Dermis lymphatic vessel endothelial cell (primary cell): ENCODE data around the gene ERAL1. TPM values are rescaled to one million over a fixed set of nuclear protein-coding genes. Genes with fewer than 3 reads are reported as not detected.

Experiments
- total RNA-seq: library from RNA; depleted of rRNA; stranded (reverse); fragments of >200 nt; gene quantifications from 2 replicates; pipeline ENCODE4 v1.2.1, GENCODE V29; 2014

ERAL1 gene
- 26.0 and 26.2 TPM in 2 replicates for total RNA-seq

DNA sequence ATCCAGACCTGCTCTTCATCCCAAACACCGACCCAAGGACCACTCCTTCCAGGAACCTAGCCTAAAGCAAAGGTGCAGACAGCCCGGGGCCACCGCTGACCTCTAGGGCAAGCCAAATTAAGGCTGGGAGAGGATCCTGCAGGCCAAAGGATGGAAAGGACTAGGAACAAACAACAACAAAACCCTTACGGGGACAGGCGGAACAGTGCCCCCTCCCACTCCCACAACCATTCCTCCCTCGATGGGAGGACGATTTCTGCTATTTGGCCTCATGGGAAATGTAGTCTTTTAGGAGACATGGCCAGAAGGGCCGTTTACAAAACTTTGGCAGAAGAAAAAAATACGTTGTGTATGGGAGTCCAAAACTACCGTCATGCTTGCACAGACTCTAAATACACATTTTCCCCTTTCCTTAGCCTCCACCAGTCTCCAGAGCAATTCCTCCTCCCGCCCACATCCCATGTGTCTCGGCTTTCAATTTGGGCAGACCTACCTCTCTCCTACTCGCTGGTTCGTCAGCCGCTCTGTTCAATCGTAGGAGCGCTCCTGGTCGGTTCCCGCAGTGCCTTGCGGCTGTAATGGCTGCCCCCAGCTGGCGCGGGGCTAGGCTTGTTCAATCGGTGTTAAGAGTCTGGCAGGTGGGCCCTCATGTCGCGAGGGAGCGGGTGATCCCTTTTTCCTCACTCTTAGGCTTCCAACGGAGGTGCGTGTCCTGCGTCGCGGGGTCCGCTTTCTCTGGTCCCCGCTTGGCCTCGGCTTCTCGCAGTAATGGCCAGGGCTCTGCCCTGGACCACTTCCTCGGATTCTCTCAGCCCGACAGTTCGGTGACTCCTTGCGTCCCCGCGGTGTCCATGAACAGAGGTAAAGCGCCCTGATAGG is at the start of gene ERAL1:
TSS of gene ERAL1 (plus strand) at position 560 of the 879 bp plus-strand sequence. CDS start at position 579, 19 bp downstream.

DNA sequence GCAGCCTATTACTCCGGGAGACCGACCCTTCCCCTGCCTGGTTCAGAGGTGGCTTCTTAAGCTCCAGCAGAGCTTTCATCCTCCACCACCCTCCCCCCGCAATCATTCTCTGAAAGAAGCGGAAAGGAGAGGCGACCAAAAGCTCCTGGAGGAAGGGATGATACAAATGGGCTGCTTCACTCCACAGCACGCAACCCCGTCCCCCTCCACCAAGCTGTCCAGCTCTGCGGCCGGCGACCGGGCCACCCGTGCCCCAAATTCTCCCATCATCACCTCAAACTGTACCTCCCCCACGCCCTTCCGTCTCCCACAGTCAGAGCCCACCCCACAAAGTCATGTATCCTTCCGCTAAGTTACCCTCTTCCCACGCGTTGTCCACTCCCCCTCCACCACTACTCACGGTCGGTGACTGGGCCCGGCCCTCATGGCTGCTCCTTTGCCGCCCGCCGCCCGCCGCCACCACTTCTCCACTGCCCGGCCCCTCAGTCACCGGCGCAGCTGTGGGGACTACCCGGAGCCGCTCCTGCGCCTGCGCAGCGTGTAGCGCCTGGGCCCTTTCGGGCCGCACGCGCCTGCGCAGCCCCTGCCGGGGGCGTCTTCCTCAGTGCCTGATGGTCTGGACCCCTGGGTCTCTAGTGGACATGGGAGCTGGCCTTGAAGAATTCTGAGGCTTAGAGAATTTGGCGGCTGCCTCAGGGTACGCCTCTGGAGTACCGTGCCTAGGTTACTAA is 12.4 kb upstream of the ERAL1 start, which contains the start of gene FAM222B:
TSS of gene FAM222B (minus strand) at position 509 of the 731 bp plus-strand sequence. CDS start 76,123 bp downstream, outside the sequence.

DNA sequence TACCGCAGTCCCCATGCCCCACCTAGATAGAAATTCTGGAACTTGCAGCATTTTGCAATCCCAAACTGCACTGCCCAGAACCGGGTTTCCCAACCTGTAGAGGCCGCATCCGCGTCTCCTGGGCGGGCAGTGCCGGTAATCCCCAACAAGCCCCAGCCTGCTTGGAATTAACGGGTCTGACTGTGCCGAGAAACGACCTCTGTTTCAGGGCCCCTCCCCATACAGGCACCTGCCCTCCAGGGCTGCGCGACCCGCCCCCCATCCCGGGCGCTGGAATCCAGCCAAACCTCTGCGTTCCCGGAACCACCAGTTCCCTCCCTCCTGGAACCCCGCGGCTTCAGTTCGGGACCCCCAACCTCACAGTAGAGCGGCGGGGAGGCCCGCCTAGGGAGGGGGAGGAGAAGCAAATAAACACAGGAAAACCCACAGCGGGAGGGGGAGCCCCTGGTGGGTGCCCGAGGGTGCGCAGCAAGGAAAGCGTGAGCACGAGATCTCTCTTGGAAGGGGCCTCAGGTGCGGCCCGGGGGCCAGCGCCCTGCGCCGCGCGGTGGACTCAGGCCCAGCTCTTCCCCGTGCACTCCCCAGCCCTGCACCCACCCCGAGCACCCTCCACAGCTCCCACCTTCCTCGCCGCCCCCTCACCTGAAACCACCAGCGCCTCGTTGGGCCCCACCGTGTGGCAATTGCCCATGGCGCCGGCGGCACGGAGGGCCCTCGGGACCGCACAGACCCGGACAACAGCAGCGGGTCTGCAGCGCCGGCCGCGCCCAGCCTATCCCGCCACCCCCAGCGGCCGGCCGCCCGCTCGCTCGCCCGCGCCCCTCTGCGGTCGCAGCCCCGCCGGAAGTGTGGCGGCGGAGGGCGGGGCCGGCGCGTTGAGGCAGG is 42.3 kb downstream of the ERAL1 start, which contains the start of gene FLOT2:
TSS of gene FLOT2 (minus strand) at position 850 of the 885 bp plus-strand sequence. CDS start at position 691, 159 bp downstream.

DNA sequence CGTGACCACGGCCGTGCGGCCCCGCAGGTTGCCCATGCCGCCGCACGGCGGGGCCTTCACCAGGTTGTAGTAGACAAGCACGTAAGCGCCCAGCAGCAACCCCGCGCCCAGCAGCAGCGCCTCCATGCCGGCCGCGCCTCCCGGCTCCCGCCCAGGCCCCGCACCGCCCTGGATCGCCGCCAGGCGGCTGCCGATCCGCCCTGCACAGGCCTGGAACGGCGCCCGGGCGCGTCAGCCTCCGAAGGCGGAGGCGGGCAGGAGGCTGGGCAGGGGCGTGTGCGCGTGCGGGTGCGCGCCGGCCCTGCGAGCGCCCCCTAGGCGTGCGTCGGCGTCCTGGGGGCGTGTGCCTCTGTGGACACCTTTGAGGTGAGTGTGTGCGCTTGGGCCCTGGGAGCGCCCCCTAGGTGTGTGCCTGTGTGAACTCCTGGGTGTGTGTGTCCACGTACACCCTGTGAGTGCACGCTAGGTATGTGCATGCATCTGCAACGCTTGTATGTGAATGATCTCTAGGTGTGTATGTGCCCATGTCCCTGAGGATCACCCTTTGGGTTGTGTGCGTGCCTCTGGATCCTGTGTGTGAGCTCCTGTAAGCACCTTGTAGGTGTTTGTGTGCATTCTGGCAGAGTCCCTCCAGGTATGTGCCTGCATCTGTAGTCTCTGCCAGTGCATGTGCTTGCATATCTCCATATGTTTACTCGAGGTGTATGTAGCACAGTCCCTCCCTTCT is 48.2 kb downstream of the ERAL1 start, which contains the start of gene DHRS13:
TSS of gene DHRS13 (minus strand) at position 261 of the 727 bp plus-strand sequence. CDS start at position 126, 135 bp downstream.

Other genes with a start within 250 kb of the ERAL1 start
- 2.6 and 3.3 TPM in 2 replicates for gene RSKR, start 240.8 kb upstream of the ERAL1 start, total RNA-seq
- 129 and 154 TPM in 2 replicates for gene BLTP2, start 209.9 kb upstream of the ERAL1 start, total RNA-seq
- 68.0 and 80.6 TPM in 2 replicates for gene SDF2, start 193.1 kb upstream of the ERAL1 start, total RNA-seq
- 43.7 and 50.7 TPM in 2 replicates for gene SUPT6H, start 192.8 kb upstream of the ERAL1 start, total RNA-seq
- gene PROCA1, start 143.1 kb upstream of the ERAL1 start, total RNA-seq, result 0.22 and 0.26 TPM in 2 replicates
- gene RAB34, start 137.1 kb upstream of the ERAL1 start, total RNA-seq, result 12.1 and 27.4 TPM in 2 replicates
- 614 and 651 TPM in 2 replicates for gene RPL23A, start 135.0 kb upstream of the ERAL1 start, total RNA-seq
- gene TLCD1, start 128.8 kb upstream of the ERAL1 start, total RNA-seq, result 0.34 and 1.2 TPM in 2 replicates
- gene NEK8, start 126.2 kb upstream of the ERAL1 start, total RNA-seq, result 1.6 and 2.0 TPM in 2 replicates
- gene TRAF4, start 111.0 kb upstream of the ERAL1 start, total RNA-seq, result 21.0 and 24.1 TPM in 2 replicates
- gene FAM222B, start 12.2 kb upstream of the ERAL1 start, total RNA-seq, result 6.0 and 7.9 TPM in 2 replicates
- 72.4 and 109 TPM in 2 replicates for gene FLOT2, start 42.7 kb downstream of the ERAL1 start, total RNA-seq
- gene DHRS13, start 48.1 kb downstream of the ERAL1 start, total RNA-seq, result 6.9 and 14.2 TPM in 2 replicates
- gene PHF12, start 96.5 kb downstream of the ERAL1 start, total RNA-seq, result 5.2 and 9.5 TPM in 2 replicates
- gene SEZ6, start 151.0 kb downstream of the ERAL1 start, total RNA-seq, result under 0.01 TPM in 1 of 2 replicates, not detected in the other
- 0.86 and 2.3 TPM in 2 replicates for gene PIPOX, start 188.1 kb downstream of the ERAL1 start, total RNA-seq